Caco-2 (cell line): ENCODE results near the gene THAP5. TPM values are rescaled to one million over a fixed set of nuclear protein-coding genes. Genes with fewer than 3 reads are reported as not detected.

Experiments used
- BruUV-seq: library from RNA; stranded (reverse); fragments of 400-500 nt; replicated peaks from 2 replicates; lab custom pipeline; 2021; lab: Mats Ljungman, UMichigan
- CTCF ChIA-PET: fragments of 300-600 bp; sonication (Branson Sonifier 250); formaldehyde crosslinking; loops from one replicate; lab custom pipeline; 2022; ENCODE audit warnings: antibody characterized with exemption; lab: Charles Lee
- POLR2A ChIA-PET: fragments of 300-600 bp; sonication (Branson Sonifier 250); formaldehyde crosslinking; loops from one replicate; lab custom pipeline; 2022; ENCODE audit warnings: antibody characterized with exemption; lab: Charles Lee
- DNase-seq, 2 experiments: peaks; one replicate each; pipeline versions ENCODE4 v3.0.0 to v3.0.0-alpha.2; 2020 to 2022
- H3K27me3 ChIP-seq: replicated peaks from 2 replicates; pipeline ENCODE4 v1.6.0; 2011; ENCODE audit warnings: low read length; ENCODE audit not compliant: control insufficient read depth, insufficient read depth
- H3K36me3 ChIP-seq: 2 replicates; pipeline ENCODE4 v1.5.1; 2011; ENCODE audit warnings: low read length; ENCODE audit not compliant: control insufficient read depth, insufficient read depth
- H3K4me1 ChIP-seq: fragments of 250-450 bp; sonication (Bioruptor Pico); 2 replicates; pipeline ENCODE4 v1.5.1; 2020; ENCODE audit warnings: mild to moderate bottlenecking
- H3K4me3 ChIP-seq: 2 replicates; pipeline ENCODE4 v1.5.1; 2011; ENCODE audit warnings: low read depth, mild to moderate bottlenecking, control low read depth, low read length
- H3K9me3 ChIP-seq: fragments of 250-450 bp; sonication (Bioruptor Pico); 2 replicates; pipeline ENCODE4 v1.5.1; 2020; ENCODE audit warnings: mild to moderate bottlenecking, moderate library complexity
- H3K27ac Mint-ChIP-seq: one replicate; pipeline ENCODE4 v1.8.0; 2022; ENCODE audit warnings: mixed read lengths; ENCODE audit not compliant: unreplicated experiment
- H3K27me3 Mint-ChIP-seq: one replicate; pipeline ENCODE4 v1.8.0; 2022; ENCODE audit warnings: mixed read lengths; ENCODE audit not compliant: insufficient read depth, unreplicated experiment
- H3K36me3 Mint-ChIP-seq: one replicate; pipeline ENCODE4 v1.8.0; 2022; ENCODE audit warnings: mild to moderate bottlenecking, mixed read lengths; ENCODE audit not compliant: insufficient read depth, unreplicated experiment
- H3K4me1 Mint-ChIP-seq: one replicate; pipeline ENCODE4 v1.8.0; 2022; ENCODE audit warnings: low read depth, mixed read lengths; ENCODE audit not compliant: unreplicated experiment
- H3K4me3 Mint-ChIP-seq: one replicate; pipeline ENCODE4 v1.8.0; 2022; ENCODE audit warnings: mild to moderate bottlenecking, moderate library complexity, mixed read lengths; ENCODE audit not compliant: unreplicated experiment
- H3K9me3 Mint-ChIP-seq: one replicate; pipeline ENCODE4 v1.8.0; 2022; ENCODE audit warnings: mixed read lengths; ENCODE audit not compliant: unreplicated experiment
- intact Hi-C: fragments of 100-400 bp; cut with micrococcal nuclease; formaldehyde crosslinking; loops from one replicate; pipeline ENCODE4 v1.10.0; 2022; ENCODE audit not compliant: unreplicated experiment
- total RNA-seq: library from RNA; stranded (reverse); gene quantifications from 2 replicates; pipeline ENCODE4 v1.2.3, GENCODE V29; 2022
- TF ChIP-seq, protein P1 (sequence below), 2 experiments: fragments of 200-600 bp in 1 of 2; IDR thresholded peaks; 1 replicate in 1 of 2; 2 replicates in 1 of 2; pipeline versions ENCODE4 v1.5.1 to v1.8.0; 2011 to 2022; ENCODE audit warnings: antibody characterized with exemption in 1 of 2, control low read depth in 1 of 2, inconsistent platforms in 1 of 2, low read depth in 1 of 2, low read length in 1 of 2, mild to moderate bottlenecking in 1 of 2, moderate library complexity in 1 of 2; ENCODE audit not compliant: insufficient read depth in 1 of 2, severe bottlenecking in 1 of 2, unreplicated experiment in 1 of 2

Gene THAP5
- total RNA-seq, 1 experiment from 2014 or later: 20.4 TPM

DNA sequence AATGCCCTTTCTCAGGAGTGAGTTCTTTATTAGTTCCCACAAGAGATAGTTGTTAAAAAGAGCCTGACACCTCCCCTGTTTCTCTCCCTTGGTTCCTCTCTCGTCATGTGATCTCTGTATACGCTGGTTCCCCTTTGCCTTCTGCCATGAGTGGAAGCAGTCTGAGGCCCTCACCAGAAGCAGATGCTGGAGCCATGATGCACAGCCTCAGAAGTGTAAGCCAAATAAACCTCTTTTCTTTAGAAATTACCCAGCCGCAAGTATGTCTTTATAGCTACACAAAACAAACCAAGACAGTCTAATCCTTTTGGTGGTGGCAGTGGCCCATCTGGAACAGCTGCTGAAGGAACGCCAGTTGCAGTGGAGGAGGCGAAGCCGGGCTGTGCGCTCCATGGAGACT lies 9.4 kb upstream of the THAP5 start:
- CTCF ChIA-PET: no interaction called here

DNA sequence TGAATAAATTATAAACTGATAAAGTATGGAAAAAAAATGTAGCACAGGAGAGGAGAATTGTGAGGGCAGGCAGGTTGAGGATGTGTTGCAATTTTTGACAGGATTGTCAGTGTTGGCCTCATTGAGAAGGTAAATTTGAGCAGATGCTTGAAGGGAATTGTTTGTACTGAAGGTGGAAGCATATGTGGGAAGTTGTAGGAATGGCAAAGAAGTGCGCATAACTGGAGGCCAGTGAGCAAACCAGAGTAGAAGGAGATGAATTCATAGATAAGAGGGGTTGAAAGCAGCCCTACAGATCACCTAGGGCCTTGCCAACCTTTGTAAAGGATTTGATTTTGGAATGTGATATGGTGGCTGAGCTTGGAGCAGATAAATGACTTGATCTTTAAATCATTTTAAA lies 6.6 kb upstream of the THAP5 start:
- Mint-ChIP-seq H3K27ac (no peak overlapping the region), H3K36me3 (peaks cover 37% of the 10 kb centered on the region), H3K4me1 (peaks cover 14% of the 10 kb centered on the region), H3K4me3 (no peak overlapping the region), H3K27me3 (no peaks in the 10 kb centered on the region), H3K9me3 (peaks cover 15% of the 10 kb centered on the region)
- Histone ChIP-seq H3K9me3 (peaks cover 25% of the 10 kb centered on the region), H3K4me1 (peaks cover 14% of the 10 kb centered on the region), H3K36me3 (peaks cover 7% of the 10 kb centered on the region), H3K27me3 (no peaks in the 10 kb centered on the region), H3K4me3 (no peak overlapping the region)
- no peak for DNase-seq
- intact Hi-C loops: no loop called here
- ChIA-PET CTCF (no interaction called here), POLR2A (no interaction called here)
- TF ChIP-seq, protein P1, sequence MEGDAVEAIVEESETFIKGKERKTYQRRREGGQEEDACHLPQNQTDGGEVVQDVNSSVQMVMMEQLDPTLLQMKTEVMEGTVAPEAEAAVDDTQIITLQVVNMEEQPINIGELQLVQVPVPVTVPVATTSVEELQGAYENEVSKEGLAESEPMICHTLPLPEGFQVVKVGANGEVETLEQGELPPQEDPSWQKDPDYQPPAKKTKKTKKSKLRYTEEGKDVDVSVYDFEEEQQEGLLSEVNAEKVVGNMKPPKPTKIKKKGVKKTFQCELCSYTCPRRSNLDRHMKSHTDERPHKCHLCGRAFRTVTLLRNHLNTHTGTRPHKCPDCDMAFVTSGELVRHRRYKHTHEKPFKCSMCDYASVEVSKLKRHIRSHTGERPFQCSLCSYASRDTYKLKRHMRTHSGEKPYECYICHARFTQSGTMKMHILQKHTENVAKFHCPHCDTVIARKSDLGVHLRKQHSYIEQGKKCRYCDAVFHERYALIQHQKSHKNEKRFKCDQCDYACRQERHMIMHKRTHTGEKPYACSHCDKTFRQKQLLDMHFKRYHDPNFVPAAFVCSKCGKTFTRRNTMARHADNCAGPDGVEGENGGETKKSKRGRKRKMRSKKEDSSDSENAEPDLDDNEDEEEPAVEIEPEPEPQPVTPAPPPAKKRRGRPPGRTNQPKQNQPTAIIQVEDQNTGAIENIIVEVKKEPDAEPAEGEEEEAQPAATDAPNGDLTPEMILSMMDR (IDR thresholded peaks at IDR 0.05; ENCODE audit: insufficient read depth in 1 of 2, low read depth in 1 of 2, low read length in 1 of 2, severe bottlenecking in 1 of 2, unreplicated experiment in 1 of 2): no peak
- no TSS peak for BruUV-seq

More for the DNA sequence above, 9.4 kb upstream of the THAP5 start:
- Mint-ChIP-seq H3K27me3 (no peaks in the 10 kb centered on the region), H3K36me3 (peaks cover 21% of the 10 kb centered on the region), H3K9me3 (peaks cover 35% of the 10 kb centered on the region), H3K4me1 (peaks cover 37% of the 10 kb centered on the region), H3K27ac (peak overlapping the region; percentile 11), H3K4me3 (no peak overlapping the region)
- TF ChIP-seq, protein P1 (IDR thresholded peaks at IDR 0.05; ENCODE audit: insufficient read depth in 1 of 2, low read depth in 1 of 2, low read length in 1 of 2, severe bottlenecking in 1 of 2, unreplicated experiment in 1 of 2): no peak
- no TSS peak for BruUV-seq
- Histone ChIP-seq H3K4me1 (peaks cover 33% of the 10 kb centered on the region), H3K27me3 (no peaks in the 10 kb centered on the region), H3K9me3 (peaks cover 30% of the 10 kb centered on the region), H3K36me3 (peaks cover 7% of the 10 kb centered on the region), H3K4me3 (no peak overlapping the region)
- intact Hi-C loops: no loop called here
- POLR2A ChIA-PET: interaction anchor here (0.7 kb wide), 1 partner anchor 9 kb away, joined by 3 read pairs; the partner anchor contains the start of genes DNAJB9 and THAP5
- DNase-seq: no peak

DNA sequence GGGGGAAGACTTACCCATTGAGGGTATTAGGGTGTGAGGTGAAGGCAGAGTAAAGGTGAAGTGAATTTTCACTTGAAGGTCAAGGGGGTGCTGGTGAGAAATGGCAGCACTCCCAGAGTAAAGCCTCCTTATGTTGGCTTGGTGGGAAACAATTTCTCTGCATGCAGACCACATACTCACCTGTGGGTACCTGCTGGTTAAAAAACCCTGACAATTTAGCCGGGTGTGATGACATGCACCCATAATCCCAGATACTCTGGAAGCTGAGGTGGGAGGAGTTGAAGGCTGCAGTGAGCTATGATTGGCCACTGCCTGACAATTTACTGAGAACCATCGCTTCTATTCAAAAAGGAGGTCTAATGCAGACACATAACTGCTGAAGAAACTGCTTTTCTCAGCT lies 5.7 kb upstream of the THAP5 start:
- H3K4me1 ChIP-seq: peaks cover 7% of the 10 kb centered on the region
- TF ChIP-seq, protein P1 (IDR thresholded peaks at IDR 0.05; ENCODE audit: insufficient read depth in 1 of 2, low read depth in 1 of 2, low read length in 1 of 2, severe bottlenecking in 1 of 2, unreplicated experiment in 1 of 2): no peak
- intact Hi-C loops: no loop called here
- H3K4me3 ChIP-seq: no peak overlapping the region
- H3K27me3 ChIP-seq: no peaks in the 10 kb centered on the region
- CTCF ChIA-PET: no interaction called here
- POLR2A ChIA-PET: interaction anchor here (0.7 kb wide), 1 partner anchor 677 kb away, joined by 3 read pairs; no protein-coding TSS in a partner anchor
- peaks cover 16% of the 10 kb centered on the region for H3K9me3 ChIP-seq
- no peaks in the 10 kb centered on the region for H3K27me3 Mint-ChIP-seq
- peaks cover 42% of the 10 kb centered on the region for H3K36me3 Mint-ChIP-seq
- H3K27ac Mint-ChIP-seq: no peak overlapping the region
- no peak overlapping the region for H3K4me3 Mint-ChIP-seq
- H3K4me1 Mint-ChIP-seq: peaks cover 10% of the 10 kb centered on the region
- peaks cover 6% of the 10 kb centered on the region for H3K9me3 Mint-ChIP-seq
- no TSS peak for BruUV-seq
- DNase-seq: no peak
- peaks cover 6% of the 10 kb centered on the region for H3K36me3 ChIP-seq
